HEK293T (cell line): Measurements from ENCODE around the gene REXO2.

Experiments
- ARNT ChIP-seq: fragments of 450-650 bp; IDR thresholded peaks from 2 replicates; pipeline ENCODE4 v1.6.1; 2017; ENCODE audit warnings: mild to moderate bottlenecking
- BHLHE40 ChIP-seq: fragments of 450-650 bp; IDR thresholded peaks from 2 replicates; pipeline ENCODE4 v1.6.1; 2016; ENCODE audit warnings: mild to moderate bottlenecking, moderate library complexity, borderline replicate concordance
- FOXA1 ChIP-seq: fragments of 450-650 bp; IDR thresholded peaks from 2 replicates; pipeline ENCODE4 v1.6.1; 2016; ENCODE audit warnings: mild to moderate bottlenecking
- FOXK2 ChIP-seq: fragments of 450-650 bp; IDR thresholded peaks from 2 replicates; pipeline ENCODE4 v1.6.1; 2016; ENCODE audit warnings: mild to moderate bottlenecking
- FOXM1 ChIP-seq: fragments of 450-650 bp; IDR thresholded peaks from 2 replicates; pipeline ENCODE4 v1.6.1; 2017; ENCODE audit warnings: mild to moderate bottlenecking, borderline replicate concordance
- HDGF ChIP-seq: fragments of 450-650 bp; IDR thresholded peaks from 2 replicates; pipeline ENCODE4 v1.6.1; 2017; ENCODE audit warnings: antibody characterized with exemption, borderline replicate concordance
- L3MBTL2 ChIP-seq: fragments of 450-650 bp; conservative IDR thresholded peaks from 2 replicates; pipeline ENCODE4 v1.6.1; 2016; ENCODE audit warnings: mild to moderate bottlenecking
- NFRKB ChIP-seq: fragments of 450-650 bp; IDR thresholded peaks from 2 replicates; pipeline ENCODE4 v1.6.1; 2016; ENCODE audit warnings: mild to moderate bottlenecking, moderate library complexity
- SP1 ChIP-seq: fragments of 450-650 bp; IDR thresholded peaks from 2 replicates; pipeline ENCODE4 v1.6.1; 2017
- TARDBP ChIP-seq: fragments of 450-650 bp; IDR thresholded peaks from 2 replicates; pipeline ENCODE4 v1.6.1; 2016

- no peak for TF ChIP-seq BHLHE40
- no peak for TF ChIP-seq FOXK2
- no peak for TF ChIP-seq FOXM1
- no peak for TF ChIP-seq TARDBP
- TF ChIP-seq SP1 = no peak
- no peak for TF ChIP-seq FOXA1
- no peak for TF ChIP-seq NFRKB
- TF ChIP-seq ARNT = no peak
- TF ChIP-seq HDGF = no peak
- no peak for TF ChIP-seq L3MBTL2
These were observed 44.7 kb downstream of the REXO2 start for GRCh38 chr11:114483929-114484328.
